ENCODE measurements around the gene HOXA10.

DNA sequence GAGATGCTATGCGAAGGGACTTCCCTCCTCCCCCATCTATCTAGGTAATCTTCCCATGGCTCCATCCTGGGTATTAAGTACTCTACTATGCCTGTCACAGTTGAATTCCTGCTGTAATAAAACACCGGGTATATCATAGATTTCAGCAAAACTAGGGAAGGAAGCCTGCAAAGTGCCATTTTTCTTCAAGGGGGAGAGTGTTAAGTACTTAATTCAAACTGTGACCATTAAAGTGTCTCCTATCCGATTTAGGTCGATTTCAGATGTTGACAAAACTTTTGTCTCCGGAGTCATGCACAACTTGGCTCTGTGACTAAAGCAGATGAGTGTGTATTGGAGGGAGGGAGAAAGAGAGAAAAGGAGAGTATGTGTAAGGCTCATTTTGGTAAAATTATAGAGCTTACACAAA lies 48.1 kb downstream of the HOXA10 start:
- no peak for TF ChIP-seq EZH2 (IDR thresholded peaks at IDR 0.05; ENCODE audit: borderline replicate concordance, low read depth, low read length, poor library complexity, severe bottlenecking)
- TF ChIP-seq, protein P1, sequence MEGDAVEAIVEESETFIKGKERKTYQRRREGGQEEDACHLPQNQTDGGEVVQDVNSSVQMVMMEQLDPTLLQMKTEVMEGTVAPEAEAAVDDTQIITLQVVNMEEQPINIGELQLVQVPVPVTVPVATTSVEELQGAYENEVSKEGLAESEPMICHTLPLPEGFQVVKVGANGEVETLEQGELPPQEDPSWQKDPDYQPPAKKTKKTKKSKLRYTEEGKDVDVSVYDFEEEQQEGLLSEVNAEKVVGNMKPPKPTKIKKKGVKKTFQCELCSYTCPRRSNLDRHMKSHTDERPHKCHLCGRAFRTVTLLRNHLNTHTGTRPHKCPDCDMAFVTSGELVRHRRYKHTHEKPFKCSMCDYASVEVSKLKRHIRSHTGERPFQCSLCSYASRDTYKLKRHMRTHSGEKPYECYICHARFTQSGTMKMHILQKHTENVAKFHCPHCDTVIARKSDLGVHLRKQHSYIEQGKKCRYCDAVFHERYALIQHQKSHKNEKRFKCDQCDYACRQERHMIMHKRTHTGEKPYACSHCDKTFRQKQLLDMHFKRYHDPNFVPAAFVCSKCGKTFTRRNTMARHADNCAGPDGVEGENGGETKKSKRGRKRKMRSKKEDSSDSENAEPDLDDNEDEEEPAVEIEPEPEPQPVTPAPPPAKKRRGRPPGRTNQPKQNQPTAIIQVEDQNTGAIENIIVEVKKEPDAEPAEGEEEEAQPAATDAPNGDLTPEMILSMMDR (conservative IDR thresholded peaks at IDR 0.05; ENCODE audit: low read depth, low read length) = no peak
